Measurements from ENCODE around the gene PPP1R7.

Gene PPP1R7

GRCh38 chr2:241194811-241195210 is 44.5 kb downstream of the PPP1R7 start:
- TF ChIP-seq, protein P1, sequence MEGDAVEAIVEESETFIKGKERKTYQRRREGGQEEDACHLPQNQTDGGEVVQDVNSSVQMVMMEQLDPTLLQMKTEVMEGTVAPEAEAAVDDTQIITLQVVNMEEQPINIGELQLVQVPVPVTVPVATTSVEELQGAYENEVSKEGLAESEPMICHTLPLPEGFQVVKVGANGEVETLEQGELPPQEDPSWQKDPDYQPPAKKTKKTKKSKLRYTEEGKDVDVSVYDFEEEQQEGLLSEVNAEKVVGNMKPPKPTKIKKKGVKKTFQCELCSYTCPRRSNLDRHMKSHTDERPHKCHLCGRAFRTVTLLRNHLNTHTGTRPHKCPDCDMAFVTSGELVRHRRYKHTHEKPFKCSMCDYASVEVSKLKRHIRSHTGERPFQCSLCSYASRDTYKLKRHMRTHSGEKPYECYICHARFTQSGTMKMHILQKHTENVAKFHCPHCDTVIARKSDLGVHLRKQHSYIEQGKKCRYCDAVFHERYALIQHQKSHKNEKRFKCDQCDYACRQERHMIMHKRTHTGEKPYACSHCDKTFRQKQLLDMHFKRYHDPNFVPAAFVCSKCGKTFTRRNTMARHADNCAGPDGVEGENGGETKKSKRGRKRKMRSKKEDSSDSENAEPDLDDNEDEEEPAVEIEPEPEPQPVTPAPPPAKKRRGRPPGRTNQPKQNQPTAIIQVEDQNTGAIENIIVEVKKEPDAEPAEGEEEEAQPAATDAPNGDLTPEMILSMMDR (IDR thresholded peaks at IDR 0.05), result no peak

GRCh38 chr2:241195506-241196130 is 45.4 kb downstream of the PPP1R7 start:
- TF ChIP-seq, protein P1 (IDR thresholded peaks at IDR 0.05), result no peak

- TF ChIP-seq, protein P1 (IDR thresholded peaks at IDR 0.05), result no peak
Measured at GRCh38 chr2:241197947-241198346, 47.7 kb downstream of the PPP1R7 start.

DNA sequence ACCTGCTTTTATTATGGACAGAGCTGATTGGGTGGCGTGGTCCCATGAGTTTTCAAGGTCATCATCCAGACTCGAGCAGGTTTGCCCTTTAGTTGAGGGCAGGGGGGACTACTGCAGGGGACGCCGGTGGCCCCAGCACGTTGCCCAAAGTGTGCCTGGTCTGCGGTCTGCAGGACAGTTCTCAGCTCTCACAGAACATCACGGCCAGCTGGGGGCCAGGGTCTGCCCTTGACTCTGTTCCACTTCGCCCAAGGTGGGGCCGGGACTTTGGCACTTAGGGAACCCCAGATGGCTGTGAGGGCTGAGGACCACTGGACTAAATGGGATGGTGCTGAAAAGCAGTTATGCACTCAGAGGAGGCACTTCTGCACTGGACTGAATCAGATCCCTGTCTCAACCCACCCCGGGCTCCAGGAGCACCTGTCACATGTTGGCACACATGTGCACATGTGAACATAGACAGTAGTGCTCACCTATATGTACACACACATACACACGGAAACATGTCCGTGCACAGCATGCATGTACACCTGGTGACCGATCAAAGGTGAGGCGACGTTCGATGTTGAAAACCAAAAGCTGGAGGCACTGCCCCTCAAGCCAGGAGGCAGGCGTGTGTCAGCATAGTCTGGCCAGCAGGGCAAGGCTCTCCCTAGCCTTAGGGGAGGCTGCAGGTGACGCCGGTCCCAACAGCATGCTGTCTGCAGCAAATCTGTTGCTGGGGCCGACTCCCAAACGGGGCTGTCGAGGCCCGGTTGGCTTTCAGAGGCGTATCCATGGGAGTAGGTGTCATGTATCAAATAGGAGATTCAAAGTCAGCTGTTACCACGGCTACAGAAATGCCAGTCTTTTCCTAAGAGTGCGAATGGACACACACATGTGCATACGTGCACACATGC is 48.4 kb downstream of the PPP1R7 start:
- TF ChIP-seq, protein P1 (IDR thresholded peaks at IDR 0.05), result no peak

- TF ChIP-seq, protein P1 (IDR thresholded peaks at IDR 0.05), result no peak
Measured at GRCh38 chr2:241199286-241199685, 49.0 kb downstream of the PPP1R7 start.

- TF ChIP-seq, protein P1 (IDR thresholded peaks at IDR 0.05), result no peak
Measured at GRCh38 chr2:241199897-241200821, 49.9 kb downstream of the PPP1R7 start.

GRCh38 chr2:241200822-241201395 is 50.6 kb downstream of the PPP1R7 start:
- TF ChIP-seq, protein P1 (IDR thresholded peaks at IDR 0.05), result no peak
